GF-D8 (cell line): ENCODE data around the gene SLC6A2.

Source experiments
- DNase-seq: peaks from one replicate; lab custom pipeline; 2025; lab: John Stamatoyannopoulos, UW

Gene SLC6A2

GRCh38 chr16:55672471-55672870 is 16.7 kb downstream of the SLC6A2 start:
- DNase-seq = no peak

- DNase-seq = no peak
These were observed 22.5 kb downstream of the SLC6A2 start for GRCh38 chr16:55678161-55678821.

GRCh38 chr16:55682086-55682485 is 26.3 kb downstream of the SLC6A2 start:
- DNase-seq = no peak

- DNase-seq = no peak
These were observed 30.2 kb downstream of the SLC6A2 start for GRCh38 chr16:55685973-55686372.

- DNase-seq = no peak
These were observed 30.9 kb downstream of the SLC6A2 start for GRCh38 chr16:55686671-55687070.

- DNase-seq = no peak
These were observed 32.0 kb downstream of the SLC6A2 start for GRCh38 chr16:55687802-55688201.

GRCh38 chr16:55690841-55691240 is 35.1 kb downstream of the SLC6A2 start:
- DNase-seq = no peak

GRCh38 chr16:55691771-55692170 is 36.0 kb downstream of the SLC6A2 start:
- DNase-seq = no peak

GRCh38 chr16:55695595-55695994 is 39.8 kb downstream of the SLC6A2 start:
- no peak for DNase-seq

- no peak for DNase-seq
These were observed 42.1 kb downstream of the SLC6A2 start for GRCh38 chr16:55697867-55698266.

- no peak for DNase-seq
These were observed 42.5 kb downstream of the SLC6A2 start for GRCh38 chr16:55698331-55698730.

GRCh38 chr16:55698946-55699345 is 43.2 kb downstream of the SLC6A2 start:
- DNase-seq = no peak

GRCh38 chr16:55699616-55700015 is 43.8 kb downstream of the SLC6A2 start:
- DNase-seq = no peak

GRCh38 chr16:55700067-55700466 is 44.3 kb downstream of the SLC6A2 start:
- DNase-seq = no peak

- DNase-seq = no peak
These were observed 45.2 kb downstream of the SLC6A2 start for GRCh38 chr16:55700961-55701360.

GRCh38 chr16:55701442-55702319 is 45.9 kb downstream of the SLC6A2 start:
- no peak for DNase-seq

- peak; percentile 12 for DNase-seq
These were observed 47.5 kb downstream of the SLC6A2 start for GRCh38 chr16:55703003-55704001.

- DNase-seq = no peak
These were observed 51.1 kb downstream of the SLC6A2 start for GRCh38 chr16:55706739-55707384.

GRCh38 chr16:55709801-55710200 is 54.0 kb downstream of the SLC6A2 start:
- no peak for DNase-seq

GRCh38 chr16:55710466-55710865 is 54.7 kb downstream of the SLC6A2 start:
- no peak for DNase-seq
